CD4-positive, alpha-beta T cell treated with Interleukin-2 at 100 ng/mL for 4 hours (primary cell): Measurements from ENCODE around the gene TSPO2.

Experiments
- DNase-seq: peaks from one replicate; pipeline ENCODE4 v3.0.0-alpha.2; 2020; ENCODE audit warnings: low spot score

Gene TSPO2

DNA sequence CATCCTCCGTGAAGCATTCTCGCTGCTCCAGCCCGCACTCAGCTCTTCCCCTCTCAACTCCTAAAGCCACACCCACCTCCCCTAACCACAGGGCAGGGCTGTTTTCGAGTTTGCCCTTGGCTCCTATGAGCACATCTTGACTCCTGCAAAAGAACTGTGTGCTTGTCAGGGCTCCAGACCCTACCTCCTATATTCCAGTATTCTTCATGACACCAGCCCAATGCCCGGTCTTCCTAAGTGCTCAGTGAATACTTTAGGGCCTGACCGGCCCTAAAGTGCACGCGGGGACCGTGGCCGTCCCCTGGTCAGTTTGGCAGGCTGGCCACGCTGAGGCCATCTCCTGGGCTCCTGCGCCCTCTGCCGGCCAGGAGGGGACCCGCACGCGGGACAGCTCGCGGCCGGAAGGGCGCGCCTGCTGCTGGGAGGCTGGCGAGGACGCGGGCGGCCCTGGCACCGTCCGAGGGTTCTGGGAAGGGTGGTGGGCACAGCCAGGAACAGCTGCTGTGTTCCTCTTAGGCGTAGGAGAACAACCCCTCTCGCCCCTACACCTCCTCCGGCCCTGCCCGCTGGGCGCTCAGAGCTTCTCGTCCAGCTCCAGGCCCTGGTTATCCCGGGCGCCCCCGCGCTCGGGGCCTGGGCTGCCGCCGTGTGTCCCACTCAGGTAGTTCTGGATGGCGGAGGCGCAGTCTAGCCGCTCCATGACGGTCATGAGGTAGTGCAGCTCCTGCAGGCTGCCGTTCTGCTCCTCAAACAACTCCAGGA is 14.3 kb upstream of the TSPO2 start:
- peak; percentile 70 for DNase-seq

DNA sequence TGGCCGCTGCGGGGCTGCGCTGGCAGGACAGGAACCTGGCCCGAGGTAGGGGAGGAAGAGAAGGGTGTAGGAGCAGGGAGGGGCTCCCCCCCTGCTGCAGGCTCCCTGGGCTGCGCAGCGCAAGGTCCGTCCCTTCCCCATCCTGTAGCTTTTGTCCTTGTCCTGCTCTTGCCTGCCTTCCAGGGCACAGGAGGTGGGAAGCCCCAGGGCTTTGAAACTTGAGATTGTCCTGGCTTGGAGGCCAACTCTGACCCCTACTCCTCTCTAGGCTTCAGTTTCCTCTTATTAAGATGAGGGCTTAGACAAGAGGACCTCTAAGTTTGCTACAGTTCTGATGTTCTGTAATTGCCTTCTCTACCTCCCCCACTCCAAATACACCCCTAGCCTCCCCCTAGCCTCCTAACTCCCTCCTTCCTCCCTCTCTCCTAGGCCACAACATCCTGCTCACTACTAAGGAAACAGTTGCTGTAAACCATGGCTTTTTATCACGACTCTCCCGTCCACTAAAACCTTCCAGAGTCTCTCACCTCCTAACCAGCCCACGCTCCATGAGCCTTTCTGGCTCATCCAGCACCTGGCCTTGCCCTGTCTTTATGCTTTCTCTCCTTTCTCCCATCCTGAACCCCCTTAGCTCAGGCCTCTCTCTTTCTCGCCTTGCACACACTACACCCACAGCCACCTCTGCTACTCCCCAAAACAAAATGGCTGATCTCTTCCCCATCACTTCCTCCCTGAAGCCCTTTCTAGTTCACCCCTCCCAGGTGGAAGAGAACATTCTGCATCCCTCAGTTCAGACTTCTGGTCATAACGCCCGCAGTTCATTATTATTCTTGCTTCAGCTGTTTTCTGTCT is 13.5 kb upstream of the TSPO2 start:
- DNase-seq, result no peak

DNA sequence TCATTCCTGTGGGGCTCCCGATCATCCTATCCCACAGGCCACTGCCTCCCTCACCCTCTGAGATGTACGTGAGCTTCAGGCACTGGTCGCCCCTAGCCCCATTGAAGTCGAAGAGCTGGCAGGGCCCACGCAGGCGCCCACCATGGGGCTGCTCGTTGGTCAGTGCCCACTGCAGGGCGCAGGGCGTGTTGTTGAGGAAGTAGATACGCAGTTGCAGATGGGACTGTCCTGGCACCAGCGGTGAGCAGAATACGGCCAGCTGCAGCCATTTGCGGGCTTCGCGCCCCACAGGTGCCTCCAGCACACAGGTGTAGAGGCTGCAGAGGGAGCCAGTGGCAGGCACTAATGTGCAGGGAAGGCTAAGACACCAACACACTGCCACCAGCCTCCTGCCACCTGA is 9.4 kb upstream of the TSPO2 start:
- DNase-seq, result no peak

DNA sequence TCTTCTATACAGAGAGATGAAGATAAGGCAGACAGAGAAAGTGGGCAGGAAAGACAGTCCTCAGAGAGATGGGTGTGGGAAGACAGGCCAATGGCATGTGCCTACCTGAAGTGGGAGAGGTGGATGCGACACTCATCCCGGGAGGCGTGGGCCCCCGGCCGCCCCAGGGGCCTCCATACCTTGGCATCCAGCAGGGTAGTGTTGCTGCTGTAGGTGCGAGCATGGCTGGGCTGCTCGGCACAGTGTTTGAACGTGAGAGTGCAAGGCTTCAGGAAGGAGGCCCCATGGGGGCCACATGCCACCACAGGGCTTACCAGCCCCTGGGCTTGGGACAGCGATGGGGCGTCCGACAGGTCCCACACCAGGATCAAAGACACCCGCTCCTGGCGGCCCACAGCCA is 8.5 kb upstream of the TSPO2 start:
- DNase-seq, result no peak

DNA sequence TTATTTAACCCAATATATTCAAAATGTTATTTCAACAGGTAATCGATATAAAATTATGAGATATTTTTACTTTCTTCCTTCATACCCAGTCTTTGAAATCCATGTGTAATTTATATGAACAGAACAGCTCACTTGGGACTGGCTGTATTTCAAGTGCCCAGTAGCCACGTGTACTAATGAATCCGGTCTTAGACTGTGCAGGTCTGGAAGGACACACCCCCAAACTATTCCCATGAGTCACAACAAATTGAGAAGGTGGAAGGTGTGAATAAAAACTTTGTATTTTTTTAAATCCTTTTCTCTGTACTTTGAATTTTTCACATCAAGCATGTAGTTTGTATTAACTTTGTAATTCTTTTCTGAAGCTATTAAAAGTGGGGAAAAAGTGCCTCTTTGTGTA is 6.1 kb upstream of the TSPO2 start:
- DNase-seq, result no peak

DNA sequence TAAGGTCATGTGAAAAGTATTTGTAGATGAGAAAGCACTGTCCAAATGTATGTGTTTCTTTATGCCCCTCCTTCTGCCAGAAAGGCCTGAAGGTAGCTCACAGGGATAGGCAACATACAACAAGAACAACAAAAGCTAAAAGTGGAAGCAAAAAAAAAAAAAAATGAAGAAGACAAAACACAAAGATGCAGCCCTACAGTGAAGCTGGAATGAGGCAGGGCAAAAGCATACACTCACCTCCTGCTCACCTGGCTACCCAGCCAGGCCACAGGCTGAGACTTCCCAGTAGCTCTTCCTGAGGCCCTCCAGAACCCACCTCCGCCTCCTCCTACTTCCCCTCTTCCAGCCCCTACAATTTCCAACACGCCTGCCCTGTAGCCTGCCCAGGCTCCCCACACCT is 5.7 kb upstream of the TSPO2 start:
- no peak for DNase-seq

DNA sequence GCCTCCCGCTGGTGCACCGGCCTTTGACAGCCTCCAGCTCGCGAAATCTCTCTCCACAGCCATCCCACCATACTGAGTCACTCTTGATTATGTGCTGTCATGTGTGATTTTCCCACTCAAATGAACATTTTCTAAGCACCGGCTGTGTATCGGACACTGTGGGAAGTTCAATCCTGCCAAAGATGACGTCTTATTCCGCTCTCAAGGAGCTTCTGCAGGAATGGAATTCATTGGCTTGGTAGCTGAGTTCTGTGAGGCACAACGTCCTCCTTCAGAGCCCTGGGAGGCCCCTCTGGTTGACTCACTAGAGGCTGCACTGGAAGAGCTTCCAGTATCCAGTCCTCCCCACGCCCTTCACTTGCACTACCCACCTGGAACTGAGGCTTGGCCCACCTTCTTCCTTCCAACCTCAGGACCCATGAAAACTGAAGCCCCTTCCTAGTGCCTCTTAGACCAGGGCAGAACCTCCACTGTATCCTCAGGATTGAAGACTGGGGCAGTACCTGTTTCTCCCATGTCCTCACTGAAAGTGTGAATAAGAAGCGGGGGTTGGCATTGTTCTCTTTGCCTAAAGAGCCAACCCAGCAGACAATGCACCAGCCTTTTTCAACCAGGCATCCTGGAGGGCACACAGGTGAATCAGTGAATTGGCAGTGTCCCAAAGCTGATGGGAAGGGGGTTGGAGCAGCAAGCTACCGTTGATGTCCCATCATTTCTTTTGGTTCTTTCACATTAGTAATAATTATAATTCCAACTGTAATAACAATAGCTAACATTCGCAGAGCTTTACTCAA is 5.0 kb upstream of the TSPO2 start:
- no peak for DNase-seq

DNA sequence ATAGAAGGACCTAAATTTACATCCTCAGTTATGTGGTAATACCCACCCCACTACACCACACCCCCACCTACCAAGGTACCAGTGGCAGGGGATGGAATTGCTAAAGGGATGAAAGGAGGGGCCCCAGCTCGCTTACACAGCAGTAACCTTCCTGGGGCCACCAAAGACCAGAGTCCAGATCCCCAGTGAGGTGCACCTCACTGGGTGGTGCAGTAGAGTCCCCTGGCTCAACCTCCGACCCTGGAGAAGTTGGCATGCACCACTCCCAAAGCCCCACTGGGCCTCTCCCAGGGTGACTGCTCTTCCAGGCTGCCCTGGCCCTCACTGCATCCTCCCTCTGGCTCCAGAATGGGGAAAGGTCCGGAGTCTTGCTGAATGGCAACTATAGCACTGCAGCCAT is 4.1 kb upstream of the TSPO2 start:
- no peak for DNase-seq

DNA sequence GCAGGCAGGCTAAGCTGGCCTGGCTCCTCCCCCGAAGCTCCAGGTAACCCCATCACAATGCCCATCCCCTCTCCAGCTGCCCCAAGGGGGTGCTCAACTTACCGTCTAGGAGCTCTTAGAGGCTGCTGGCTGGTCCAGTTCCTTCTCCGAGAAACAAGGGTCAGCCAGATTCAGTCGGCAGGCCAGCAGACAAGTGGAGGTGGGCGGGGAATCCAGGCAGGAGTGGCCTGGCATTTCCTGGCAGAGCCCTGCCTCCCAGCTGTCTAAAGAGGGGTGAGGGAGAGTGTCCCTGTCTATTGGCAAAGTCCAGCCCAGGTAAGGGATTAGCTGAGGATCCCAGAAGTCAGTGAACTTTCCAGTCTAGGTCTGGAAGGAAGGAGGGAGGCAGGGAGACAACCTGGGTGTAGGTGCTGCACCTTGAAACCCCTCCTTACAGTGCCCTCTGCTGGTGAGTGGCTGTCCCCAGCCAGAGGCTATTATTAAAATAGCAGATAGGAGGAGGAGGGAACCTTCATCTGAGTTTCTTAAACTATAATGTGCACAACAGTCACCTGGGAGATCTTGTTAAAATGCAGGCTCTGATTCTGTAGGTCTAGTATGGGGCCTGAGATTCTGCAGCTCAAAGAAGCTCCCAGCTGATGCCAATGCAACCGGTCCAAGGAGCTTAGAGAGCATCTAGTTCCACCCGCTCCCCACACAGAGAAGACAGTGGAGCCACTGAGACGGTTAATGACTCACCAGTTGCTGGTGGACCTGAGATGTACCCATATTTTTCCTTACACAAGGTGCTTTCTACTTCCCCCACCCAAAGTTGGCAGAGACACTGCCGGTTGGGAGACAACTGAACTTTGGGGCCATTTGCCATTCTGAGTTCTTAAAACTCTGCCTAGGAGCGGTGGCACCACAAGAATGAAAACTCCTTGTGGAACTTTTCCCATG is 2.9 kb upstream of the TSPO2 start, which contains the start of gene UNC5CL:
Gene UNC5CL, minus strand, starts transcription at position 162 of the 939 bp plus-strand sequence. CDS start 4,147 bp downstream, outside the sequence.
- peak; percentile 52 for DNase-seq

DNA sequence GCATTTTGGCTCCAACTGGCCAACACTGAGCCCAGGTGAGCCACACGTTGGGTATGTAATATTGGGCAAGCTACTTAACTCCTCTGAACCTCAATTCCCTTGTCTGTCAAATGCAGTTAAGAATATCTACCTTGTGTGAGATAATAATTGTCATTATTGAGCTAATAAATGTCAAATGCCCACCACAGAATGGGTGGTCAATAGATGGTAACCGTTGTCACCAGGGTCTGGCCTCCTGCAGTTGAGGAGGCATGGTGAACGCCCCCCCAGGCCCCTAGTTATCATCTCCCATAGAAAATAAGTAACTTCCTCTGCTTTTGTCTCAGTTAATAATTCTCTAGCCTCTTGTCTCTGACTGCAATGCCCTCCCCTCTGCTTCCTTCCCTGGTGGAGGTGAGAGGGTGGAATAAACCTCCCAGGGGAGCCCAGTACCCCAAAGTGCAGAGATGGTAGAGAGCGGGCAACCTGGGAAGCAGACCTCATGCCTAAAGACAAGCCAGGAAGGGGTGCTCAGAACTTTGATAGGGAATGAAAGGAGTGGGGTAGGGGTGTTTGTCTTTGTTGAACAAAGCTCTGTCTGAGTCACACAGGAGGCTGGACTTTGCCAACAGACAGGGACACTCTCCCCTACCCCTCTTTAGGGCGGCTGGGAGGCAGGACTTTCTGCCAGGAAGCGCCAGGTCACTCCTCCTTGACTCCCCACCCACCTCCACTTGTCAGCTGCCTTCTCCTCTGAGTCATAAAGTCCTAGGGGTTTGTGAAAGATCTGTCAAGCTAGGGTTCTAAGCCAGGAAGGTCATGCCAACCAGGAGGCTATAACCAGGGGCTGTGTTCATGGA is 1.9 kb upstream of the TSPO2 start:
- DNase-seq, result no peak

DNA sequence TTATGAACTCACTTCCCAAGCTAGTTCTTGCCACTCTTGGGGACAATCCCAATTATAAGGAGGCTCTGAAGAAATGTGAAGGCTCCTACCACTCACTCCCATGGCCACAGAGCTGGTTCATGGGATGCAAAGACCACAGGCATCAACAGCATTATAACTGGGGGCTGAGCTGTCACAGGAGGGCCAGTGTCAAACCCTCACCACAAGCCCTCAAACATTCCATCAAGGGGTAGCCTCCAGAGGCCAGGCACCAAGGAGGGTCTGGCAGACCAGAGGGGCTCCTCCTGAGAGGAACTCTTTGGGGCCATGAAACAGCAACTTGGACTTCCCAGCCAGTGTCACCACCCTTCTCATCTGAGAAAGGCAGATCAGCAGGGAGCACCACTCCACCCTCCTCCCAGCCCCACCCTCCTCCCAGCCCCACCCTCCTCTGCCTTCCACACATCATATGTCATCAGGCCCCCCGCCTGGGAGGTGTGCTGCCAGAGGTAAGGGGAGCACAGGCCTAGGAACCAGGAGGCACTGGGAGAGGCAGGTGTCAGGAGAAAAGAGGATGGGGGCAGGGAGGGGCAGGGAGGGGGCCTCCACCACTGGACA is 1.2 kb upstream of the TSPO2 start:
- DNase-seq, result no peak

DNA sequence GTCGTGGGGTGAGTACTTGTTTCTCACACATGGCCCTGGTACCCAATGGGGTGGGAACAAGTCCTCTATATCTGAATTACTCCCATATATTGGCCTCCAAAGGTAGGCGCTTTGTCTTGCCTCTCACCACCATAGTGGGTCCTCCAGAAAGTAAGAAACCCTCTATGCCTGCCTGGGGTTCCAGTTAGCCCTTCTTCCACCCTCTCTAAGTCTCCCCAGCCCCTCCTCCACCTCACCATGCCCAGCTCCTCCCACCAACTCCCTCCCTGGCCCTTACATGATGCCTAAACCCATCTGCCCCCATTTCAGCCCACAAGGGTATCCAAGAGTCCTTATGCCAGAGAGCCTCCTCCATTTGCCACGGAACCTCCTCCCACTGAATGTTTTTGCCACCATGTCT is 884 bp downstream of the TSPO2 start:
- DNase-seq, result no peak

DNA sequence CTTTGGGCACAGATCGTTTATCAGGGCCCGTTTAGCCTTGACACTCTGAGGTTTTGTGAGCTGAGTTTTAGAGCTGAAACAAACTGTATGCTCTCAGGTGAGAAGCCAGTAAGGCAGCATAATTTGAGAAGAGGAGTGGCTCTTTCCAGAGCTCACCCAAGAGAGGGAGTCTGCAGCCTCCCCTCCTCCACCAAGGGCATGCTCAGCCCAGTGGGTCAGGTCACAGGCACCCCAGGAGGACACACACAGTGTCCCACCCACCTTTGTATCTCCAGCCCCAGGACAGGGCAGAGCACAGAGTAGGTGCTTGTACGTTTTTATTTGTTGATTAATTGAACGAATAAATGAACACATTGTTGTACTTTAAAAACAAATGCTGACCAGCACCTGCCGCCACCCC is 3.4 kb downstream of the TSPO2 start:
- DNase-seq, result no peak

DNA sequence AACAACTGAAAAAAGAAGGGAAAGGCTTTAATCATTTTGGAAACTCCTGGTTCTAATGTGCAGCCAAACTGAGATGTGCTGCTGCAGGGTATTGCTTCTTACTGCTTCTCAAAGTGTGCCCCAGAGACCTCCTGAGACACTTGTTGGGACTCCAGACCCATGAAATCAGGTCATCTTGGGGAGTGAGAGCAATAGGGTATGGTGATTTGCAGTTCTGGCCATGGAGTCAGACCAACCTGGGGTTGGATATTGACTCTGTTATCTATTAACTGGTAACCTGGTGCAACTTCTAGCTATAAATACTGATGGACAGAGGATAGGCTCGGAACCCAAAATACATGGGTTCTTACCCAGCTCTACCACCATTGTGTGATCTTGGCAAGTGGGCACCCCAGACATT is 3.8 kb downstream of the TSPO2 start:
- DNase-seq, result no peak

DNA sequence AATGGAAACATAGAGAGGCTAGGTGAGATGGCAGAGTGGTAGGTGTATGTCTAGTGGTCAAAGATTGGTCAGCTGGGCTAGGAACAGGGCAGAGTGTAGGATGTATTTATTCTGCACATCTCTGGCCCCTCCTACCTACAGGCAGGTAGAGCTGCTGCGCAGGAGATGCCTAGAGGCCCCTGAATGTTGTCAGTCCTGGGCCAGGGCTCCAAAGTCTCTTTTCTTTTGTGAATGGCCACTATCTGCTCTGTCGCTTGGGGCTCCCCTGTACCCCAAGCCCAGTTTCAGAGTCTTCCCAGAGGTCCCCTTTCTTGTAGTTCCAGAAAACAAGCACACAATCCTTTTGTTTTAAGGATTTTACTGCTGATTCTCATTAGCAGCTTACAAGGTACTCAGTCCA is 5.0 kb downstream of the TSPO2 start:
- DNase-seq, result no peak

DNA sequence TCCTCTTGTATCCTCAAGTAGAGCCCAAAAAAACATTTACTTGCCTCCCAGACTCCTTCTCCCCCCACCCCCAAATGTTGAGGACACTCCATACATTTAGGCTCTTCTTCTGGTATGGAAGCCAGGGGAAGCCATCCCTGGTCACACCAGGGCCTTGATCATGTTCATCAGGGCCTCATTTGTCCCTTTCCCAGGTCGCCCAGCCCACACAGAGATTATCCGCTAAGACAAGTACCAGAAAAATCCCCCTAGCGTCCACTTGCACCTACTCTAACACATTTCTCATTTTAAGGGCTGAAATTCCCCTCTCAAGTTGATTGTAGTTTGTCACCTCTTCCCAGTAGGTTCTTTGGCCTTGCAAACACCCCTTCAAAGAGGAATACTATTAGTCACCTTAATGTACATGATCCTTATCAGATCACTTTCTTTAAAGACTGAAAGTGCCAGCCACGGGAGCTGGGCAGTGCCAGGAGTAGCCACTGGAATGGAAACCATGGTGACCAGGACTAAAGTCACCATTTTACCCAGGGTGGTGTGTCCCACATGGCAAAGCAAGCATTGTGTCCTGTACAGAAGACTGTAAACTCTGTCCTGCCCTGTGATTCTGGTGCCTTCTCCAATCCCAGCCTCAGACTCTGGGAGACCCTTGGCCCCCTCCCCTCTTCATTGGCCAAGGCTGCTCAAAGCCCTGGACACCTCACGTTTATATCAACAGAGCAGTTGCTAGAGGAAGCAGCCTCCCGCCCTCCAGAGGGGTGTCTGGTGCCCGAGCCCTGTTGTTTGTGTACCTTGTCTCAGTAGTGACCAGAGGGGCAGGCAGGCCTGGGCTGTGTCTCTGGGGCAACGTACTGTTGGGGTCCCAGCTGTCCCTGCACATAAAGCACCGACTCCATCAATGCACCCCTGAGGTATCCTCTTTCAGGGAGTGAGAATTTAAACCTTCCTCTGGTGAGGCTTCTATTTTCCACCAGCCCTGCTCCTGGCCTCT is 5.8 kb downstream of the TSPO2 start:
- no peak for DNase-seq

DNA sequence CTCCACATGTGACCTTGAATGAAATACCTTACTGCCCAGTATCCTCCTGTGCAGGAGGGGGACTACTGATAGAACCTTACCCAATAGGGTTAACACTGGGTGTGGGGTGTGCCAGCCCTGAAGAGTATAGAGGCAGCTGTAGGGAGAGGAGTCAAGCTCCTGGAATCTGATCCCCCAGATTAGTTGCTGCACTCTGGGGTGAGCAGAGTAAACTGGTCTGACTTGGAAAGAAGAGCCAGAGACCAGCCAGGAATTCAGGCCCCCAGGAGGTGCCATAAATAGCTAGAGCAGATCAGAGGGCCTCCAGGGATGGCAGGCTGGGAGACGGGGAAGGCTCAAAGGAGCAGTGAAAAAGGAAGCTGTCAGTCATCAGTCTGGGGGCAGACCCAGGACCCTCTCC is 7.3 kb downstream of the TSPO2 start:
- DNase-seq, result no peak

DNA sequence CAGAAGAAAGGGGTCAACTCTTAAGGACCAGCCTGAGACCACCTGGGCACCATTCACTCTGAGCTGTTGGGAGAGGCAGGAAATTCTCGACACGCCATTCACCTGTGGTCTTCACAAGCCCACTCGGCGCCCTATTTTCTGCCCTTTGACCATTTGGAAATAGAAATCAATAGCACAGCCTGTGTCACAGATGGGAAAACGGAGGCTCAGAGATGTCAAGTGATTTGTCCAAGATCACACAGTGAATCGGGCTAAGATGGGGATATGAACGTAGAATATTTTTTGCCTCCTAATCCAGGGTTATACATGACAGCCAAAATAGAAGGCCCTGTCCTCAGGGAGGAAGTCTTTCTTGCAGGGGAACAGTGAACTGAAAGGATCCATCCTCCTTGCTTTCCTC is 7.7 kb downstream of the TSPO2 start:
- DNase-seq, result no peak

DNA sequence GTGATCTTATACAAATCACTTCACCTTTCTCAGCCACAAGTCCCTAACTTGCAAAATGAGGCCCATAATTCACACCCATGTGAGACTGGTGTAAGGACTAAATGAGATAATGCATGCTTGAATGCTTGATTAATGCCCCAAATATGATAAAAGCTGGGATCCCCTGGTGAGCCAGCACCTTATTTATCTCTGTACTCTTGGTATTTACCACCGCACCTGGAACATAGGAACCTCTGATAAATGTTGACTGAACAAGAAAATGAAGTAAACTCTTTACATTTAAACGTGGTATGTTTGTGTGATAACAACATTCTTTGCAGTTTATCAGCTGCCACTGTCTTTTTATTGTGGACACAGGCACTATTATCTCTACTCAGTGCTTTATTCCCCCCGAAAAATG is 8.3 kb downstream of the TSPO2 start:
- no peak for DNase-seq
